GM19463 (cell line): ENCODE measurements around the gene ANKMY1.
"Not testable (repeated sequence)": the region's sequence is repeated elsewhere in the genome, so short reads cannot be mapped to it uniquely, and the experiment has no call there.

Source experiments
- ATAC-seq: cut with Tn5 transposase; IDR thresholded peaks from one replicate; pipeline ENCODE4 v1.9.1; 2021; ENCODE audit warnings: mild to moderate bottlenecking, moderate library complexity; ENCODE audit not compliant: unreplicated experiment

Gene ANKMY1

DNA sequence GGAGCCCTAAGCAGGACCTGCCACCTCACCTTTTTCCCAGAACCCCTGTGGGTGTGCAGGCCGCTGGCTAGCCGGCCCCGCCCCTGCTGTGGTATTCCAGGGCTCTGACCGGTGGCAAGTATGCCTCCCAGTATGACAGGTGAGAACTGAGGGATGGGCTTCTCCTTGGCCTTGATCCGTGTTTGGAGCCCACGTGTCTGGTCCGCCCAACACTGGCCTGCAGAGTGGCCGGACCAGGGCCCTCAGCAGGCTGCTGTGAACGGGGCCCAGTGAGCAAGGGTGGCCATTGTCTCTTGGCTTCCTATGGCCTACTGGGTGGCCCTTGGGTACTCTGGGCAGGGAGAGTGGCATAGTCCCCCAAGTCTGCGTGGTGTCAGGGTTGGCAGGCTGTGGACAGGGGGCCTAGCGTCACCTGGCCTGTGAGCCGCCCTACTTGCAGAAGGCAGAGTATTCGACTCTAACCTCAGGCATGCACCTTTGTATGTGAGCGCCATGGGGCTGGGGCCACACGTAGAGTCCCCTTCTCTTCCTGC is 12.3 kb upstream of the ANKMY1 start:
- ATAC-seq = no peak

DNA sequence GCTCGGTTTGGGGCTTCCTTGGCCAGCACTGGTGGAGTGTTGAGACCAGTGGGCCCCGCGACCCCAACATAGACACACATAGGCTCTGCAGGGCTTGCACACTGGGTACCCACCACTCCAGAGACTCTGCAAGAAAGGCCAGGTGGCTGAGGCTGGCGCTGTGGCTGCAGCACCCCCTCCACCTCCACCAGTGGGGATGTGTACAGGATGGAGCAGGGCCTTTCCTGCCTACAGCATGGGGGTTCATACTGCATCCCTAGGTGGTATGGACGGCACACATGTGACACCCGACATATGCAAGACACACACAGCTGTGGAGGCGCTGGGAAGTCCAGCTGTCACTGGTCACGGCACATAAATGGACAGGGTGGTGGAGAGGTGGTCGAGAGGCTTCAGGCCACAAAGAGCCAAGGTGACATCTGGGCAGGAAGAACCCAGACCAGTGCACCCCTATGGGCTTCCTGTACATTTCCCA is 11.8 kb upstream of the ANKMY1 start:
- ATAC-seq = no peak

DNA sequence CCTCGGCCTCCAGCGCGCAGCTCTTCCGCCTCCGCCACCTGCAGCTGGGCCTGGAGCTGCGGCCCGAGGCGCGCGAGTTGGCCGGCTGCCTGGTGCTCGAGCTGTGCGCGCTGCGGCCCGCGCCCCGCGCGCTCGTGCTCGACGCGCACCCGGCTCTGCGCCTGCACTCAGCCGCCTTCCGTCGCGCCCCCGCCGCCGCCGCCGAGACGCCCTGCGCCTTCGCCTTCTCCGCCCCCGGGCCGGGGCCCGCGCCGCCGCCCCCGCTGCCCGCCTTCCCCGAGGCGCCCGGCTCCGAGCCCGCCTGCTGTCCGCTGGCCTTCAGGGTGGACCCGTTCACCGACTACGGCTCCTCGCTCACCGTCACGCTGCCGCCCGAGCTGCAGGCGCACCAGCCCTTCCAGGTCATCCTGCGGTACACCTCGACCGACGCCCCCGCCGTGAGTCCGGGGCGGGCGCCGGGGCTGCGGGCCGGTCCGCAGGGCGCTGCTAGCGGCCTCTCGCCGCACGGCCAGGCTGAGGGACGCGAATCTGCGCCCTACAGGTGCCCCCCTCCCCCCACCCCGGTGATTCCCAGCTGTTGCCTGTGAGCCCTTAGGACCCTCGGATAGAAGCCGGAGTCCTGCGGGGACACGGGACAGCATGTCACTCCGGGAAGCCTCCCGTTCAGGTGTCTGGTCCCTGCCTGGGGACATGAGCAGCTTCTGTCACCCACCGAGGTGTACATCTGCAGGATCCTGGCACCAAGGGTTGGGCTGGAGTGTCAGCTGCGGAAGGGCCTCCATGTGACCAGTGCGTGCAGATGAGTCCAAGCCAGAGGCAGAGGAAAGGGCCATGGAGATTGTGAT is 11.1 kb upstream of the ANKMY1 start:
- peak; percentile 20 for ATAC-seq

DNA sequence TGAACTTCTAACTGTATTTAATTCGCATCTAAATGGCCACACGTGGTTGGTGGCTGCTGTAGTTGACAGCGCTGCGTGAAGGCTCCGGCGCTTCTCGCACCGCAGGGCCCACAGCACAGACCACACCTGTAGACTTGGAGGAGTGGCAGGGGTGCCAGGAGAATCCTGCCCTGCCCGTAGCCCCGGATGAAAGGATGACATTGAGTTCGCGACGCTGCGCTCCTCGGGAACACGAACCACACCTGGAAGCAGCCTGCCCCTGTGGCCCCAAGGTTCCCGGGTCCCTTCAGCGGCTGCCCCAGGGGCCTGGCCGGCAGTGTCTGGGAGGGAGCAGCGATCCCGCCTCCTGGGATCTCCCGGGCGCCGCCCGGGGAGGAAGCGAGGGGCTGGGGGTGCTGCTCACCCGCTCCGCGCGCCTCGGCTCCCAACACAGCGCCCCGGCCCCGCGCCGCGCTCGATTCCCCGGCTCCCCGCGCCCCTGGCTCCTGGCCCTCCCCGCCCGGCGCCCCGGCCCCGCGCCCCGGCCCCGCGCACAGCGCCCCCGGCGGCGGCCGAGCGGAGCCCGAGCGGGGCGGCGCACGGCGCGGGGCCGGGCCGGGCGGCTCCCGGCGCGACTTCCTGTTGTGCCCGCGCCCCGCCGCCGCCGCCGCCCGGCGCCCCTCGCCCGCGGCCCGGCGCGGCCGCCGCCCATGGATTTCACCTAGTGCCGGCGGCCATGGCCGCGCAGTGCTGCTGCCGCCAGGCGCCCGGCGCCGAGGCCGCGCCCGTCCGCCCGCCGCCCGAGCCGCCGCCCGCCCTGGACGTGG is 10.3 kb upstream of the ANKMY1 start, which contains the start of gene RNPEPL1:
Gene RNPEPL1 (plus strand): TSS at position 613 of the 806 bp plus-strand sequence. CDS start 103 bp downstream, at position 716.
- ATAC-seq = peak; percentile 30

DNA sequence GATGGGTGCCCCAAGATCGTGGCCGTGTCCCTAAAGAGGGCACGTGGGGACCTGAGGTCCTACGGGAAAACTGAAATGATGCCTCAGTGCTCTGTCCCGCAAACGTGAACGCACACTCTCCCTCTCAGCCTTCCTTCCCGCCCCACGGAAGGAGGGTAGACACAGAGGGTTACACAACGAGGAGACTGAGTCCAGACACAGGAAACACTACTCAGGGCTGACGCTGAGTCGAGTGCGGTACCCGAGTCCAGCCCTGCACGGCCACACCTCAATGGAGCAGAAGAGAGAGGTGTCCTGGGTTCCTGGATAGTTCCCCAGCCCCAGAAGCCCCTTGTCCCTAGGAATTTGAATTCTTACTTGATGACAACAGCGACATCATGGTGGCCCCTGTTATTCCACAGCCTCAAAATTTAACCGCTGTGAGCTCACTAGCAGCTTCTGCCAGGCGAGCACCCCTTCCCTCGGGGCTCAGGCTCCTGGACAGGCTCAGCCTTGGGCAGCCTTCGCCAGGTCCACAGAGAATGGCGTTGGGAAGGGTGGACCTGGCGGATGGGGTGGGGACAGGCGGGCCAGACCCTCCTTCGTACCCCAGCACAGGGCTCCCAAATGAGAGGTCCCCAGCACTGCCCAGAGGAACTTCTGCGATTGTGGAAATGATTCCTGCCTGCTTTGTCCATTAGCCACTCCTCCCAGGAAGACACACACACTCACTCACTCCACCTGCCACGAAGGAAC is 9.5 kb upstream of the ANKMY1 start:
- ATAC-seq = no peak

DNA sequence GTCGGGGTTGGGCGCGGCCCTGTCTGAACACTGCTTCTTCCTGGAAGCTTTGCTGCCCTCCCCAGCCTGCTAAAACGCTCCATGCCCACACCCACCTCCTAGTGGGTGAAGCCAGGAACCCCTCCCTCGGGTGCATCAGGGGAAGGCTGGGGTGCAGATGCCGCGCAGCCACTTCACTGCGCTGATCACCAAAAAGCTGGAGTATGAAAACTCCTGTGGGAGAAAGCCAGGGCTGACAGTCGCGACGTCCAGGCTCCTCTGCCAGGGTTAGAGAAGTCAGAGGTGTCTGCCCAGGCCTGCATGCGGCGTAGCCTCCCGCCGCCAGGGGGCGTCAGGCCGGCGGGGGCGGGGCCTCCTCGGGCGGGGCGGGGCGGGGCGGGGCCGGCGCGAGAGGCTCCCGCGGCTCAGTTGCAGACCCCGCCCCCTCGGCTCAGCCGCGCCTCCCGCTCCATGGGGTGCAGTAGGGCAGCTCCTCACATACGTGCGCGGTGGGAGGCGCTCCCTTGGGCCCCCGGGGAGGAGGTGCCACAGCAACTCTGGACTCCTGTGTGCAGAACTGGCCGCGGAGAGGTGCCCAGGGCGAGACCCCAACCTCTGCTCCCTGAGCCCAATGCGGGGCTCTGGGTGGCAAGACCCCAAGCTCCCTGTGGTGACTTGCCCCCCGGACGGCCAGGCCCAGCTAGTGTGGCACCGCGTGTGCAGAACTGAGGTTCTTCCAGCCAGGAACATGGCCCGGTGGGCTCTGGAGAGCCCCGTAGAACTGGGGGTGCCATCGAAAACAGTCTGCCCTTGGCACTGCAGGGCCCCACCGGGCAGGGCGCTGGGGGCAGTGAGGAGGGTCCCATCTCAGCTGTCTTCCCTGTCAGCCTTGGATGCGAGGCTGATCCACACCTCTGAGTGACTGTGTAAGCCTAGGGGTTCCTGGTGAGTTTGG is 8.7 kb upstream of the ANKMY1 start:
- ATAC-seq = peak; percentile 58

DNA sequence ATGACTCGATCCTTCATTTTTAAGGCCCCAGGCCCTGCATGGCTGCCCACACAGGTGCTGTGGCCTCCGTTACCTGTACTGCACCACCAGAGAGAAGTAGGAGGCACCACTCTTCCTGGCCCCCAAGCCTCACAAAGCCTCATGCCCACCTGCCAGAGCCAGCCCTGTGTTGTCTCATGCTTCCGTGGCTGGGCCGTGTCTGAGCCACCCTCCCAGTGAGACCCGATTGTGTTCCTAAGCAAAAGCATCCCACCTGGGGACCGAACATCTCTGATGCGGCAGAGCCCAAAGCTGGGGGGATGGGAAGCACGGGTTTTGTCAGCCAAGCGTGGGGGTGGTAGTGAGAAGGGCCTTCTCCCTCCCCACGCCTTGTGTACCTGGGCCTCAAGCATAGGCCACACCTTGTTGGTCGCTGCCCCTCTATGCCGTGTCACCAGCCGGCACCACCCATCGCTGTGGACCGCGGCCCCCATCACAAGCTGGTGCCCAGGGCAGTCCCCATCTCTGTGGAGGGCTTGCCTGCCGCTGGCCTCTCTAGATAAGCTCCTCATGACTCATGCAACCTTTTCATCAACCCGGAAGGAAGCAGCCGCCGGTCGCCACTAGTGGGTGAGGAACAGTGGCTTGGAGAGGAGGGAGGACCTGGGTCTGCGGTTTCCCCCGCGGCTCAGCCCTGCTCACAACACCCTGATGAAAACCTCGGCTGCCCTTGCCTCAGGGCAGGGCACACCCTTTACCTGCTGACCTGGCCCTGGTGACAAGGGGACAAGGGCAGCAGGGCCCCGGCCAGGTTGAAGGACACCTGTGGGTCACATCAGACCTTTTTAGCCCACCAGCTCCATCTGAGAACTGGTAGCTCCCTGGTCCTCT is 7.8 kb upstream of the ANKMY1 start:
- peak; percentile 25 for ATAC-seq

DNA sequence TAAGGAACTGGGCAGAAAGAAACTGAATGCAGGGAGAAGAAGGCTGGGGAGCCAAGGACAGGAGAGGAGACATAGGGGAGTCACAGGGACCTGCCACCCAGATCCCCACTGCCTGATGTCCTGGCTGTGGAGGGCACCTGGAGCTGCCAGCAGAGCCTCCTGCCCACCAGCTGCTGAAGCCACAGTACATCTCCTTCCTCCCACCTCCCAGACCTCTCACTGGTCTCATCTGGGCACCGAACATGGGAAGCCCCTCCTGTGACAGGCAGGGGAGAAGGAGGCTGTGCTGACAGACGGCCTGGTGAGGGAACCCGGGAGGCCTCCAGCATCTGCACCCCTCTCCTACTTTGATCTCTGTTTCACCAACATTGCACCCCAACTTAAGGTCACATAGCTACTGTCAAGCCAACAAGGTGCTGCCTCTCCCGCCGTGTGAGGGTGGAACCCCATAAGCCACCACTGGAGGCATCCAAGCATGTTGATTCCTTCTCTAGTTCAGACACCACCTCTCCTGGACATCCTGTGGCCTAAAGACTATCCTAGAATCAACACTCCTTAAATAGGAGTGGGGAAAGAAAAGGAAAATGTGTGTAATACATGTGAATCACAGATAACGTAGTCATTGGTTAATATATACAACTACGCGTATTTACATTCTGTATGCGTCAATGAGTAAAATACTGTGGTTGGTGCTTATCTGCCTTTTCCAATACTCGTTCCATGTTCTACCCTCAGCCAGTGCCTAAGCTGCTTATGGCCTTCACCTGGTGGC is 7.0 kb upstream of the ANKMY1 start:
- ATAC-seq = no peak

DNA sequence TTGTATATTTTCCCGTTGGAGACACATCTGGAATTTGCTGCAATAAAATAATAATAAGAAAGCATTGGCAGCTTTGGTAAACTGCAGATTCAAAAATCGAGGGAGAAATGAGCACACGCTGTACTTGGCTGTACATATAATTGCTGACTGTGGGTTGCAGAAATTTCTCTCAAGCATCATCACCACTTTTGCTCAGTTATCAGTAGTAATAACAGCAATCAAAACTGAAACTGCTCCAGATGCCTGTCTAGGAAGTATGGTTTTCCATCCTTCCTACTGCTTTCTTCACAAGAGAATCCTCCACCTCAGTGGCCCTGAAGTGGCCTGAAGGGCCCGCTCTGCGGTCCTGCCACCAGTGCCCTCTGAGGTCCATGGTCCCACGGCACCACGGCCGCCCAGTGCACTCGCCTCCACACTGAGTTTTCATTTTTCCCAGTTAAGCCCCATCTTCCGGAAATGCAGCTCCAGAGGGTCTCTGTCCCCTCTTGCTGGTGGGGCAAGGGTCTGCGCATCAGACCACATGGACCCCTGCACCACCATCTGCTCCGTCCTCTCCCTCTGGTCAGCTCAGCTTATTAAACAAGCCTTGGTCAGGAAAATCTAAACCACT is 6.3 kb upstream of the ANKMY1 start:
- ATAC-seq = no peak

DNA sequence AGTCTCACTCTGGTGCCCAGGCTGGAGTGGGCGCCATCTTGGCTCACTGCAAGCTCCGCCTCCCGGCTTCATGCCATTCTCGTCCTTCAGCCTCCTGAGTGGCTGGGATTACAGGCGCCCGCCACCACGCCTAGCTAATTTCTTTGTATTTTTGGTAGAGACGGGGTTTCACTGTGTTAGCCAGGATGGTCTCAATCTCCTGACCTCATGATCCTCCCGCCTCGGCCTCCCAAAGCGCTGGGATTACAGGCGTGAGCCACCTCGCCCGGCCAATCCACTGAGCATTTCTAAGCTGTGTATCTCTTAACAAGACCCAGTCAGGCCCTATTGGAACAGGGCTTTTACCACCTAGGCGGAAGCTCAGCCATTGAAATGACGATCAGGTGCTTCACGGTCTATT is 5.4 kb upstream of the ANKMY1 start:
- not testable (repeated sequence) for ATAC-seq

DNA sequence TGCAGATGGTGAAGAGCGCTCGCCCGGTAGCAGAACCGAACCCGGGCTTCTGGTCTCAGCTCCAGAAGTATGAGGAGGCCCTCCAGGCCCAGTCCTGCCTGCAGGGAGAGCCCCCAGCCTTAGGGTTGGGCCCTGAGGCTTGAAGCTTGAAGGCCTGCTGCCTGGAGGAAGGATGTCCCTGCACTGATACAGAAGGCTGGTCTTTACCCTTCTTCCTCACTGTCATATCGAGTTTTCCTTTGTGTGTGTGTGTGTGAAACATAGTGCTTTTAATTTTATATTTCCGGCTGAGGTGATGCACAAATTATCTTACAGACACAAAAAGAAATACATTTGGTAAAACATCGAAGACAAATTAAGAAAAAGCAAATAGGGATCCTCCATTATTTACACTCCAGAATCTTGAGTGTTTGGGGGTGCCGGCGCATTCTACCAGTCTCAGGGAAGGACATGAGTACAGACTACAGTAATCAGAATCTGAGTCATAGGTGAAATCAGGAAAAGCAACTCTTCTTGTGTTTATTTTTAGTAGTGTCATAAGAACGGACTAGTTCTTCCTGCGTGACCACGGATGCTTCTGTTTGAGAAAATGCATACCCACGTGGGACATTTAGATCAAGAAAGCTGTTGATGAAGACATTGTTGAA is 3.7 kb upstream of the ANKMY1 start:
- ATAC-seq = no peak

DNA sequence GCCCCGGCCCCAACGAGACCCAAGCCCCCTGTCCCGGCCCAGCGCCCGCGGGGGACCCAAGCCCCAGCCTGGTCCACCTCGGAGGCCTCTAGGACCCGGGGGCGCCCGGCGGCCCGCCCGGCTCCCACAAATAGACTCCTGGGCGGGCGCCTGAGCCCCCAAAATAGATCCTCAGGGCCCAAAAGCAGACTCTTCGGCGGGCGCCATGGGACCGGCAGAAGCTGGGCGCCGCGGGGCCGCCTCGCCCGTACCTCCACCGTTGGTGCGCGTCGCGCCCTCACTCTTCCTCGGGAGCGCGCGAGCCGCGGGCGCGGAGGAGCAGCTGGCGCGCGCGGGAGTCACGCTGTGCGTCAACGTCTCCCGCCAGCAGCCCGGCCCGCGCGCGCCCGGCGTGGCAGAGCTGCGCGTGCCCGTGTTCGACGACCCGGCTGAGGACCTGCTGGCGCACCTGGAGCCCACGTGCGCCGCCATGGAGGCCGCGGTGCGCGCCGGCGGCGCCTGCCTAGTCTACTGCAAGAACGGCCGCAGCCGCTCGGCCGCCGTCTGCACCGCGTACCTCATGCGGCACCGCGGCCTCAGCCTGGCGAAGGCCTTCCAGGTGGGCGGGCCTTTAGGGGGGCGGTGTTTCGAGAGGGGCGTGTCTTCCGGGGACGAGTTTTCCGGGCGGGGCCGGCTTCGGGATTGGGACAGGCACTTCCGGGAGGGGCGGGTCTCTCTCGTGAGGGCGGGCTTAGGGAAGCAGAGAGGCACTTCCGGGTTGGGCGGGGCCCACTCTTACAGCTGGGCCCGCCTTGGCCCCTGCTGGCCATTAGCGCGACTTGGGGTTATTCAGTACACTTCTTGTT is 2.9 kb upstream of the ANKMY1 start:
- peak; percentile 55 for ATAC-seq

DNA sequence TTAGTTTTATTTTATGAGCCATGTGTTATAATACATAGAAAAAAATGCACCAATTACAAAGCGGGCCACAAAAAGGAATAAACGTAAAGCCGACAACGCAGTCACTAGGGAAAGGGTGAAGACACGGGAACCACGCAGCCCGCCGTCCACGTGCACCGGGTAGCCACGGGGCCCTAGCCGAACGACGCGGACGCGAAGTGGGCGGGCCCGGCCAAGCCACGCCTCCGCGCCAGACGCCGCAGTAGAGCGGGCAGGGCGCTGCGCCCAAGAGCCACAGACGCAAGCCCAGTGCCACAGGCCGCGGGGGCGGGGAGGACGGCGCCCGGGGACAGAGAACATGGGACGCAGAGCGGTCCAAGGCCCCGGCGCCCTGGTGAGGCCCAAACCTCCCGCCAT is 2.3 kb upstream of the ANKMY1 start, which contains the start of gene DUSP28:
Gene DUSP28 (plus strand): TSS at position 274 of the 396 bp plus-strand sequence. CDS start 328 bp downstream, outside the sequence.
- ATAC-seq = peak; percentile 61

DNA sequence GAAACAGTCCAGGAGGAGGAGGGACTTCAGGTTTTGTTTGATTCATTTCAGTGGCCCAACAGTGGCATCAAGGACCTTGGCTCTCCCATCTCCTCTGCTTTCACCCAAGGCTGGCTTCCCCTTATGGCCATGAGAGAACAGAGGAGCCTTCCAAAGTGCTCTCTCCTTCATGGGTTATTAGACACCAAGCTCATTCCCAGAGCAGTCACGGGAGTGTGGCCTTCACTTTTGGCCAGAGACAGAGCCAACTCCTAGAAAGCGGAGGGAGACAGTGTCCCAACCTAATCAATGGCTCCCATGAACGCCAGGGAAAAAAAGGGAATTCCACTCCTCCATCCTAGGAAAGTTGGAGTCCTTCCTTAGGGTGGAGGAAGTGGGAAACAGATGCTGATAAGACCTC is 1.5 kb upstream of the ANKMY1 start:
- ATAC-seq = no peak

DNA sequence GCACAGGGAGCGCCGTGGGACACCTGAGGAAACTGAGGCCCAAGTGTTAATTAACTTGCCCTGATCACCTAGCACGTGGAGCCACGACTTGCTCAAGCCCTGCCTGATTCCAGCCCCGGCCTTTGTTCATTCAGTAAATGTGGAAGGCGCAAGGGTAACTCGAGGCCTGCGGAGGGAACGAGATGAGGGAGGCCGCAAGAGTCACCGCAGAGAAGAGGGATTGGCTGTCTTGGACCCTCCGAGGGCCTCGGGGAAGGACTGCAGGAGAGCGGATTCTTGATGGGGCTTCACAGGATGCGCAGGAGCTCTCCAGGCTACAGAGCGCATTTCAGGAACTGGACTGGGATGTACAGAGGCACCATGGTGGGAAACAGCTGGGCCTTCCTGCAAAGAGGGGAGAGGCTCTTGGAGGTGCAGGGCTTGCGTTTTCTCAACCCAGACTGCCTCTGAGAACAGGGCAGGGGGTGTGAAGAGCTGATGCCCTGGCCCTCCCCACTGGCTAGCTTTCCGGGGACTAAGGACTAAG is 511 bp upstream of the ANKMY1 start:
- no peak for ATAC-seq
